ENCODE measurements around the gene ZSCAN10. TPM values are rescaled to one million over a fixed set of nuclear protein-coding genes. Genes with fewer than 3 reads are reported as not detected.
A peak's percentile ranks its signal among the peaks of the same experiment; 100 is the strongest.

Gene ZSCAN10
- total and polyA plus RNA-seq, 2 of the 13 experiments (the other 11 are each of a cell fraction or from before 2014, with no cell fraction given): not detected

DNA sequence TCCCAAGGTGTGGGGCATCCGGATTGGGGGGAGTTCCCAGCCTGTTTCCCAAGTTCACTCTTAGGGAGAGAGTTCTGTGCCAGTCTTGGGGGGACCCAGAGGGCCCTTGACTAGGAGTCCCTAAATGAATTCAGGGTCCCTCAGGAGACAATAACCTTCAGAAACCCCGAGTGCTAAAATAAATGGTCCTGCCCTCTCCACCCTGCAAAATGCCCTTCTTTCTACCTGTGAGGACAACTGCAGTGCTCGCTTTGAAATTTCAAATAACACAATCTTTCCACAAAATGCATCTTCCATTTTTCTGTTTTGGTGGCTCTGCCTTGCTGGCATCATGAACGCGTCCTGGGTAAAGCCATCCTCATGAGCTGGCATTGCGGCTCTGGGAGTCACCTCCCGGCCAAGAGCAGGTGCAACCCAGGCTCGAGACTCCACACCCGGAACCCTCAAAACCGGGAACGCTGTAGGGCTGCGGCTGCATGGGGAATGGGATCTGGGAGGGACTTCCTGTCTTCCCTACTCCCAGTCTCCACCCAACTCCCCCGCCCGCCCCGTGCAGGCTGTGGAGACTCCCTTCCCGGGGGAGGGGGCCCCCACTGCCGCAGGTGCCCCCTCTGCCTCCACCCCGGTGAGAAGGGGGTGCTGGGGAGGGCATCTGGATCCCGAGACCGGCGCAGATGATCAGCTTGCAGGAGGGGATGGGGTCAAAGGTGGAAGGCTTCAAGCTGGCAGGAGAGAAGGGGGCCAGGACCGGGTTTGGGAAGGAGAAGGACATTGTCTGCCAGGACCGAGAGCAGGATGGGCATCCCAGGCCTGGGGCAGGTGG, 13.2 kb upstream of the ZSCAN10 start, which contains the start of gene ZNF205 (continued):
- TF ChIP-seq CREM (IDR thresholded peaks at IDR 0.05): peak; percentile 42; the same call in 1 of the 2 replicates
- TF ChIP-seq CREM (CRISPR knock-in tag; IDR thresholded peaks at IDR 0.05): no peak
- TF ChIP-seq TBX3 (IDR thresholded peaks at IDR 0.05; ENCODE audit: borderline replicate concordance): no peak
- TF ChIP-seq, protein P1, sequence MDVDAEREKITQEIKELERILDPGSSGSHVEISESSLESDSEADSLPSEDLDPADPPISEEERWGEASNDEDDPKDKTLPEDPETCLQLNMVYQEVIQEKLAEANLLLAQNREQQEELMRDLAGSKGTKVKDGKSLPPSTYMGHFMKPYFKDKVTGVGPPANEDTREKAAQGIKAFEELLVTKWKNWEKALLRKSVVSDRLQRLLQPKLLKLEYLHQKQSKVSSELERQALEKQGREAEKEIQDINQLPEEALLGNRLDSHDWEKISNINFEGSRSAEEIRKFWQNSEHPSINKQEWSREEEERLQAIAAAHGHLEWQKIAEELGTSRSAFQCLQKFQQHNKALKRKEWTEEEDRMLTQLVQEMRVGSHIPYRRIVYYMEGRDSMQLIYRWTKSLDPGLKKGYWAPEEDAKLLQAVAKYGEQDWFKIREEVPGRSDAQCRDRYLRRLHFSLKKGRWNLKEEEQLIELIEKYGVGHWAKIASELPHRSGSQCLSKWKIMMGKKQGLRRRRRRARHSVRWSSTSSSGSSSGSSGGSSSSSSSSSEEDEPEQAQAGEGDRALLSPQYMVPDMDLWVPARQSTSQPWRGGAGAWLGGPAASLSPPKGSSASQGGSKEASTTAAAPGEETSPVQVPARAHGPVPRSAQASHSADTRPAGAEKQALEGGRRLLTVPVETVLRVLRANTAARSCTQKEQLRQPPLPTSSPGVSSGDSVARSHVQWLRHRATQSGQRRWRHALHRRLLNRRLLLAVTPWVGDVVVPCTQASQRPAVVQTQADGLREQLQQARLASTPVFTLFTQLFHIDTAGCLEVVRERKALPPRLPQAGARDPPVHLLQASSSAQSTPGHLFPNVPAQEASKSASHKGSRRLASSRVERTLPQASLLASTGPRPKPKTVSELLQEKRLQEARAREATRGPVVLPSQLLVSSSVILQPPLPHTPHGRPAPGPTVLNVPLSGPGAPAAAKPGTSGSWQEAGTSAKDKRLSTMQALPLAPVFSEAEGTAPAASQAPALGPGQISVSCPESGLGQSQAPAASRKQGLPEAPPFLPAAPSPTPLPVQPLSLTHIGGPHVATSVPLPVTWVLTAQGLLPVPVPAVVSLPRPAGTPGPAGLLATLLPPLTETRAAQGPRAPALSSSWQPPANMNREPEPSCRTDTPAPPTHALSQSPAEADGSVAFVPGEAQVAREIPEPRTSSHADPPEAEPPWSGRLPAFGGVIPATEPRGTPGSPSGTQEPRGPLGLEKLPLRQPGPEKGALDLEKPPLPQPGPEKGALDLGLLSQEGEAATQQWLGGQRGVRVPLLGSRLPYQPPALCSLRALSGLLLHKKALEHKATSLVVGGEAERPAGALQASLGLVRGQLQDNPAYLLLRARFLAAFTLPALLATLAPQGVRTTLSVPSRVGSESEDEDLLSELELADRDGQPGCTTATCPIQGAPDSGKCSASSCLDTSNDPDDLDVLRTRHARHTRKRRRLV (CRISPR knock-in tag; IDR thresholded peaks at IDR 0.05): no peak
- TF ChIP-seq MTA1 (CRISPR knock-in tag; IDR thresholded peaks at IDR 0.05; ENCODE audit: borderline replicate concordance): peak; percentile 84
- TF ChIP-seq, protein P2, sequence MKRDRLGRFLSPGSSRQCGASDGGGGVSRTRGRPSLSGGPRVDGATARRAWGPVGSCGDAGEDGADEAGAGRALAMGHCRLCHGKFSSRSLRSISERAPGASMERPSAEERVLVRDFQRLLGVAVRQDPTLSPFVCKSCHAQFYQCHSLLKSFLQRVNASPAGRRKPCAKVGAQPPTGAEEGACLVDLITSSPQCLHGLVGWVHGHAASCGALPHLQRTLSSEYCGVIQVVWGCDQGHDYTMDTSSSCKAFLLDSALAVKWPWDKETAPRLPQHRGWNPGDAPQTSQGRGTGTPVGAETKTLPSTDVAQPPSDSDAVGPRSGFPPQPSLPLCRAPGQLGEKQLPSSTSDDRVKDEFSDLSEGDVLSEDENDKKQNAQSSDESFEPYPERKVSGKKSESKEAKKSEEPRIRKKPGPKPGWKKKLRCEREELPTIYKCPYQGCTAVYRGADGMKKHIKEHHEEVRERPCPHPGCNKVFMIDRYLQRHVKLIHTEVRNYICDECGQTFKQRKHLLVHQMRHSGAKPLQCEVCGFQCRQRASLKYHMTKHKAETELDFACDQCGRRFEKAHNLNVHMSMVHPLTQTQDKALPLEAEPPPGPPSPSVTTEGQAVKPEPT (CRISPR knock-in tag; IDR thresholded peaks at IDR 0.05; ENCODE audit: low read depth): 0 out of 2 replicates have a peak, but pooled peaks have one; percentile 33
- TF ChIP-seq, protein P3, sequence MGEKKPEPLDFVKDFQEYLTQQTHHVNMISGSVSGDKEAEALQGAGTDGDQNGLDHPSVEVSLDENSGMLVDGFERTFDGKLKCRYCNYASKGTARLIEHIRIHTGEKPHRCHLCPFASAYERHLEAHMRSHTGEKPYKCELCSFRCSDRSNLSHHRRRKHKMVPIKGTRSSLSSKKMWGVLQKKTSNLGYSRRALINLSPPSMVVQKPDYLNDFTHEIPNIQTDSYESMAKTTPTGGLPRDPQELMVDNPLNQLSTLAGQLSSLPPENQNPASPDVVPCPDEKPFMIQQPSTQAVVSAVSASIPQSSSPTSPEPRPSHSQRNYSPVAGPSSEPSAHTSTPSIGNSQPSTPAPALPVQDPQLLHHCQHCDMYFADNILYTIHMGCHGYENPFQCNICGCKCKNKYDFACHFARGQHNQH (CRISPR knock-in tag; IDR thresholded peaks at IDR 0.05): peak; percentile 80
- TF ChIP-seq, protein P4, sequence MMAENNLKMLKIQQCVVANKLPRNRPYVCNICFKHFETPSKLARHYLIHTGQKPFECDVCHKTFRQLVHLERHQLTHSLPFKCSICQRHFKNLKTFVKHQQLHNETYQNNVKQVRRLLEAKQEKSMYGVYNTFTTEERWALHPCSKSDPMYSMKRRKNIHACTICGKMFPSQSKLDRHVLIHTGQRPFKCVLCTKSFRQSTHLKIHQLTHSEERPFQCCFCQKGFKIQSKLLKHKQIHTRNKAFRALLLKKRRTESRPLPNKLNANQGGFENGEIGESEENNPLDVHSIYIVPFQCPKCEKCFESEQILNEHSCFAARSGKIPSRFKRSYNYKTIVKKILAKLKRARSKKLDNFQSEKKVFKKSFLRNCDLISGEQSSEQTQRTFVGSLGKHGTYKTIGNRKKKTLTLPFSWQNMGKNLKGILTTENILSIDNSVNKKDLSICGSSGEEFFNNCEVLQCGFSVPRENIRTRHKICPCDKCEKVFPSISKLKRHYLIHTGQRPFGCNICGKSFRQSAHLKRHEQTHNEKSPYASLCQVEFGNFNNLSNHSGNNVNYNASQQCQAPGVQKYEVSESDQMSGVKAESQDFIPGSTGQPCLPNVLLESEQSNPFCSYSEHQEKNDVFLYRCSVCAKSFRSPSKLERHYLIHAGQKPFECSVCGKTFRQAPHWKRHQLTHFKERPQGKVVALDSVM (CRISPR knock-in tag; IDR thresholded peaks at IDR 0.05): peak; percentile 71
- TF ChIP-seq ZNF30 (CRISPR knock-in tag; IDR thresholded peaks at IDR 0.05): no peak
- TF ChIP-seq RNF2 (conservative IDR thresholded peaks at IDR 0.05; ENCODE audit: low read depth): no peak
- TF ChIP-seq FOXP1 (IDR thresholded peaks at IDR 0.05): no peak
- peak; percentile 38; the same call in 1 of the 2 replicates for TF ChIP-seq FOXP1 (CRISPR knock-in tag; IDR thresholded peaks at IDR 0.05)
- no peak for TF ChIP-seq SMARCE1 (IDR thresholded peaks at IDR 0.05; ENCODE audit: borderline replicate concordance)
- no peak for TF ChIP-seq ZNF773 (CRISPR knock-in tag; IDR thresholded peaks at IDR 0.05; ENCODE audit: borderline replicate concordance)
- TF ChIP-seq, protein P5, sequence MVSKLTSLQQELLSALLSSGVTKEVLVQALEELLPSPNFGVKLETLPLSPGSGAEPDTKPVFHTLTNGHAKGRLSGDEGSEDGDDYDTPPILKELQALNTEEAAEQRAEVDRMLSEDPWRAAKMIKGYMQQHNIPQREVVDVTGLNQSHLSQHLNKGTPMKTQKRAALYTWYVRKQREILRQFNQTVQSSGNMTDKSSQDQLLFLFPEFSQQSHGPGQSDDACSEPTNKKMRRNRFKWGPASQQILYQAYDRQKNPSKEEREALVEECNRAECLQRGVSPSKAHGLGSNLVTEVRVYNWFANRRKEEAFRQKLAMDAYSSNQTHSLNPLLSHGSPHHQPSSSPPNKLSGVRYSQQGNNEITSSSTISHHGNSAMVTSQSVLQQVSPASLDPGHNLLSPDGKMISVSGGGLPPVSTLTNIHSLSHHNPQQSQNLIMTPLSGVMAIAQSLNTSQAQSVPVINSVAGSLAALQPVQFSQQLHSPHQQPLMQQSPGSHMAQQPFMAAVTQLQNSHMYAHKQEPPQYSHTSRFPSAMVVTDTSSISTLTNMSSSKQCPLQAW (CRISPR knock-in tag; IDR thresholded peaks at IDR 0.05): peak; percentile 81
- peak; percentile 74; the same call in 1 of the 2 replicates for TF ChIP-seq MYC (CRISPR knock-in tag; IDR thresholded peaks at IDR 0.05; ENCODE audit: borderline replicate concordance)
- no peak for TF ChIP-seq ZNF180 (CRISPR knock-in tag; IDR thresholded peaks at IDR 0.05; ENCODE audit: borderline replicate concordance, low read depth)
